Activated gamma-delta T cell (primary cell): ENCODE results near the gene CD300LD.
"Not testable (repeated sequence)": the region's sequence is repeated elsewhere in the genome, so short reads cannot be mapped to it uniquely, and the experiment has no call there.

Source experiments
- DNase-seq: peaks from one replicate; lab custom pipeline; 2025; lab: John Stamatoyannopoulos, UW

CD300LD gene

GRCh38 chr17:74606050-74606449, 14.0 kb upstream of the CD300LD start:
- DNase-seq: no peak

- no peak for DNase-seq
Observed at GRCh38 chr17:74605361-74605760, 13.3 kb upstream of the CD300LD start.

GRCh38 chr17:74604761-74605160, 12.7 kb upstream of the CD300LD start:
- DNase-seq: no peak

GRCh38 chr17:74604200-74604599, 12.1 kb upstream of the CD300LD start:
- no peak for DNase-seq

GRCh38 chr17:74603746-74604145, 11.7 kb upstream of the CD300LD start:
- no peak for DNase-seq

- DNase-seq: no peak
Observed at GRCh38 chr17:74603037-74603635, 11.1 kb upstream of the CD300LD start.

GRCh38 chr17:74601944-74602572, 10.0 kb upstream of the CD300LD start:
- DNase-seq: no peak

GRCh38 chr17:74599448-74599939, 7.4 kb upstream of the CD300LD start:
- no peak for DNase-seq

GRCh38 chr17:74599023-74599399, 6.9 kb upstream of the CD300LD start:
- DNase-seq: no peak

- DNase-seq: no peak
Observed at GRCh38 chr17:74598346-74599022, 6.4 kb upstream of the CD300LD start.

- DNase-seq: no peak
Observed at GRCh38 chr17:74597069-74597790, 5.1 kb upstream of the CD300LD start.

GRCh38 chr17:74595037-74595750, 3.1 kb upstream of the CD300LD start:
- DNase-seq: no peak

- no peak for DNase-seq
Observed at GRCh38 chr17:74591503-74591902, 580 bp downstream of the CD300LD start.

- DNase-seq: no peak
Observed at GRCh38 chr17:74585711-74586110, 6.4 kb downstream of the CD300LD start.

- no peak for DNase-seq
Observed at GRCh38 chr17:74584292-74585060, 7.6 kb downstream of the CD300LD start.

- no peak for DNase-seq
Observed at GRCh38 chr17:74582633-74583032, 9.4 kb downstream of the CD300LD start.

- no peak for DNase-seq
Observed at GRCh38 chr17:74579900-74580299, 12.2 kb downstream of the CD300LD start.

- no peak for DNase-seq
Observed at GRCh38 chr17:74578979-74579378, 13.1 kb downstream of the CD300LD start.

- no peak for DNase-seq
Observed at GRCh38 chr17:74574489-74575142, 17.5 kb downstream of the CD300LD start.

- DNase-seq: not testable (repeated sequence)
Observed at GRCh38 chr17:74573635-74574034, 18.4 kb downstream of the CD300LD start.

GRCh38 chr17:74573169-74573568, 18.9 kb downstream of the CD300LD start:
- no peak for DNase-seq
